ENCODE results near the gene UTP20.

Gene UTP20

GRCh38 chr12:101436136-101436535 is 156.2 kb downstream of the UTP20 start:
- no peak for DNase-seq (ENCODE audit: low spot score)
- H3K27ac ChIP-seq: no peak overlapping the region
- CTCF ChIA-PET: no interaction called here
- POLR2A ChIA-PET (ENCODE audit: low non-redundant PET): no interaction called here
- TF ChIP-seq CTCF (conservative IDR thresholded peaks at IDR 0.05; ENCODE audit: low read depth): no peak
